Upper lobe of left lung (tissue), 4 donors: ENCODE measurements around the gene CCDC3.

Experiments
- EP300 ChIP-seq, 4 donors: sonication (generic); formaldehyde crosslinking; IDR thresholded peaks; one replicate each; pipeline ENCODE4 v1.5.1; 2017; ENCODE audit warnings: antibody characterized with exemption in 4 of 4, control low read depth in 2 of 4
- POLR2A ChIP-seq, 4 donors: fragments of 450-650 bp; IDR thresholded peaks; one replicate each; pipeline ENCODE4 v1.5.1; 2016 to 2017; ENCODE audit warnings: antibody characterized with exemption in 4 of 4, mild to moderate bottlenecking in 2 of 4
- POLR2AphosphoS5 ChIP-seq, 2 donors: sonication (generic); formaldehyde crosslinking; IDR thresholded peaks; one replicate each; pipeline ENCODE4 v1.5.1; 2017; ENCODE audit warnings: antibody characterized with exemption in 2 of 2
- TF ChIP-seq, protein P1 (sequence below), 6 experiments: fragments of 450-650 bp in 4 of 6; fragments of 200-600 bp in 2 of 6; sonication (generic) in 2 of 6; IDR thresholded peaks; one replicate each; pipeline ENCODE4 v1.5.1; 2016 to 2019; ENCODE audit warnings: antibody characterized with exemption in 6 of 6

DNA sequence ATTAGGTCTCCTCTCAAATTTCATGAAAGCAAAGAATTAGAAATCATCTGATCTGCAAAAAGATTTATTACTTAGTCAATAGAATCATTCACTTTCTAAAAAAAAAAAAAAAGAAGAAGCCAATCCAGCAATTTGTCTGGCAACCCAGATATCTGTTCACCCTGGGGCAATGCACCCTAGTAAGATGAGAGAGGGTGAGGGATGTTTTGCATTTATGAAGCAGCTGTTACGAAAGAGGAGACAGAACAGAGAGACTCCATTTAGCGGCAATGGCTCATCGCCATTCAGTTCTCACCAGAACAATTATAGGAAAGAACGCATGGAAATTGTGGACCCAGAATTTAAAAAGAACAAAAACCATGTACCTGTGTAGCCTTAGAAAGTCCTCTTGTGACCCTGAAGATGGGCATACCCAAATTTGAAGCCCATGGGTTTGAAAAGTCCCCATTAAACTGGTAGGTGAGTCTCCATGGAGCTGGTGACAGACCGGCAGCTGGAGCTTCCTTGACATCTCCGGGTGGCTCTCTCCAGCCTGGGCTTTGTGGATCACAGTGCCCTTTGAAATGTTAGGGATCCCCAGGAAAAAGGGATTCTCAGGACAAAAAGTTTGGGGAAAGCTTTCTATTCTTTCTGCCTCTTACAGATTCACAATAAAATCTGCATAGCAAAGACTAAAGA is 45.5 kb upstream of the CCDC3 start:
- TF ChIP-seq, protein P1, sequence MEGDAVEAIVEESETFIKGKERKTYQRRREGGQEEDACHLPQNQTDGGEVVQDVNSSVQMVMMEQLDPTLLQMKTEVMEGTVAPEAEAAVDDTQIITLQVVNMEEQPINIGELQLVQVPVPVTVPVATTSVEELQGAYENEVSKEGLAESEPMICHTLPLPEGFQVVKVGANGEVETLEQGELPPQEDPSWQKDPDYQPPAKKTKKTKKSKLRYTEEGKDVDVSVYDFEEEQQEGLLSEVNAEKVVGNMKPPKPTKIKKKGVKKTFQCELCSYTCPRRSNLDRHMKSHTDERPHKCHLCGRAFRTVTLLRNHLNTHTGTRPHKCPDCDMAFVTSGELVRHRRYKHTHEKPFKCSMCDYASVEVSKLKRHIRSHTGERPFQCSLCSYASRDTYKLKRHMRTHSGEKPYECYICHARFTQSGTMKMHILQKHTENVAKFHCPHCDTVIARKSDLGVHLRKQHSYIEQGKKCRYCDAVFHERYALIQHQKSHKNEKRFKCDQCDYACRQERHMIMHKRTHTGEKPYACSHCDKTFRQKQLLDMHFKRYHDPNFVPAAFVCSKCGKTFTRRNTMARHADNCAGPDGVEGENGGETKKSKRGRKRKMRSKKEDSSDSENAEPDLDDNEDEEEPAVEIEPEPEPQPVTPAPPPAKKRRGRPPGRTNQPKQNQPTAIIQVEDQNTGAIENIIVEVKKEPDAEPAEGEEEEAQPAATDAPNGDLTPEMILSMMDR (IDR thresholded peaks at IDR 0.05): no peak
- no peak for TF ChIP-seq POLR2A (IDR thresholded peaks at IDR 0.05)
- TF ChIP-seq POLR2AphosphoS5 (IDR thresholded peaks at IDR 0.05): no peak
- TF ChIP-seq EP300 (IDR thresholded peaks at IDR 0.05): no peak
